ENCODE measurements around the gene RIC8B. TPM values are rescaled to one million over a fixed set of nuclear protein-coding genes. Genes with fewer than 3 reads are reported as not detected.

The RIC8B gene
- total and polyA plus RNA-seq, 5 donors, result 9.0 to 24.2 (median 20.4) TPM

GRCh38 chr12:106893451-106893850 is 119.0 kb downstream of the RIC8B start:
- Histone ChIP-seq H3K27me3 (ENCODE audit: control insufficient read depth, insufficient read depth) (no peaks in the 10 kb centered on the region), H3K27ac (ENCODE audit: low read length) (no peak overlapping the region), H3K9me3 (ENCODE audit: control insufficient read depth, low read length) (no peaks in the 10 kb centered on the region), H3K4me3 (ENCODE audit: low read length) (no peak overlapping the region), H3K4me1 (ENCODE audit: control insufficient read depth, insufficient read depth, low read length) (no peaks in the 10 kb centered on the region)
- DNase-seq (no peak), ATAC-seq (no peak)
- WGBS, result 76% methylated on average over 8 of the region's 8 CpGs
- intact Hi-C loops (cut with DNase I), result no loop called here

- 83% methylated on average over 1 of the region's 1 CpG for WGBS
- H3K4me1 ChIP-seq (ENCODE audit: control insufficient read depth, insufficient read depth, low read length), result no peaks in the 10 kb centered on the region
- H3K4me3 ChIP-seq (ENCODE audit: low read length), result no peak overlapping the region
- intact Hi-C loops (cut with DNase I), result no loop called here
- no peaks in the 10 kb centered on the region for H3K27me3 ChIP-seq (ENCODE audit: control insufficient read depth, insufficient read depth)
- H3K27ac ChIP-seq (ENCODE audit: low read length), result no peak overlapping the region
- no peaks in the 10 kb centered on the region for H3K9me3 ChIP-seq (ENCODE audit: control insufficient read depth, low read length)
- ATAC-seq (no peak), DNase-seq (no peak)
Measured at GRCh38 chr12:106894774-106895173, 120.3 kb downstream of the RIC8B start.

GRCh38 chr12:106896603-106897002 is 122.1 kb downstream of the RIC8B start:
- intact Hi-C loops (cut with DNase I), result no loop called here
- ATAC-seq (no peak), DNase-seq (no peak)
- Histone ChIP-seq H3K9me3 (ENCODE audit: control insufficient read depth, low read length) (no peaks in the 10 kb centered on the region), H3K4me1 (ENCODE audit: control insufficient read depth, insufficient read depth, low read length) (no peaks in the 10 kb centered on the region), H3K27ac (ENCODE audit: low read length) (no peak overlapping the region), H3K27me3 (ENCODE audit: control insufficient read depth, insufficient read depth) (no peaks in the 10 kb centered on the region), H3K4me3 (ENCODE audit: low read length) (no peak overlapping the region)

- WGBS, result 81% methylated on average over 6 of the region's 6 CpGs
- Histone ChIP-seq H3K4me1 (ENCODE audit: control insufficient read depth, insufficient read depth, low read length) (no peaks in the 10 kb centered on the region), H3K9me3 (ENCODE audit: control insufficient read depth, low read length) (no peaks in the 10 kb centered on the region), H3K27me3 (ENCODE audit: control insufficient read depth, insufficient read depth) (no peaks in the 10 kb centered on the region), H3K4me3 (ENCODE audit: low read length) (no peak overlapping the region), H3K27ac (ENCODE audit: low read length) (no peak overlapping the region)
- intact Hi-C loops (cut with DNase I), result no loop called here
- ATAC-seq, result no peak
- no peak for DNase-seq
Measured at GRCh38 chr12:106897082-106897481, 122.6 kb downstream of the RIC8B start.

- H3K9me3 ChIP-seq (ENCODE audit: control insufficient read depth, low read length), result no peaks in the 10 kb centered on the region
- 58% methylated on average over 13 of the region's 13 CpGs for WGBS
- H3K27ac ChIP-seq (ENCODE audit: low read length), result no peak overlapping the region
- H3K27me3 ChIP-seq (ENCODE audit: control insufficient read depth, insufficient read depth), result no peaks in the 10 kb centered on the region
- no peaks in the 10 kb centered on the region for H3K4me1 ChIP-seq (ENCODE audit: control insufficient read depth, insufficient read depth, low read length)
- no peak overlapping the region for H3K4me3 ChIP-seq (ENCODE audit: low read length)
- ATAC-seq, result no peak
- intact Hi-C loops (cut with DNase I), result no loop called here
- no peak for DNase-seq
Measured at GRCh38 chr12:106897981-106898901, 123.8 kb downstream of the RIC8B start.

- Histone ChIP-seq H3K4me3 (ENCODE audit: low read length) (no peak overlapping the region), H3K4me1 (ENCODE audit: control insufficient read depth, insufficient read depth, low read length) (no peaks in the 10 kb centered on the region), H3K27me3 (ENCODE audit: control insufficient read depth, insufficient read depth) (no peaks in the 10 kb centered on the region), H3K9me3 (ENCODE audit: control insufficient read depth, low read length) (no peaks in the 10 kb centered on the region), H3K27ac (ENCODE audit: low read length) (no peak overlapping the region)
- 86% methylated on average over 6 of the region's 6 CpGs for WGBS
- DNase-seq (no peak), ATAC-seq (no peak)
- intact Hi-C loops (cut with DNase I), result no loop called here
Measured at GRCh38 chr12:106900554-106900953, 126.1 kb downstream of the RIC8B start.

- H3K27me3 ChIP-seq (ENCODE audit: control insufficient read depth, insufficient read depth), result no peaks in the 10 kb centered on the region
- 92% methylated on average over 1 of the region's 1 CpG for WGBS
- intact Hi-C loops (cut with DNase I), result no loop called here
Measured at GRCh38 chr12:106901276-106901675, 126.8 kb downstream of the RIC8B start.

GRCh38 chr12:106902053-106902452 is 127.6 kb downstream of the RIC8B start:
- ATAC-seq, result no peak
- intact Hi-C loops (cut with DNase I), result no loop called here
- Histone ChIP-seq H3K9me3 (ENCODE audit: control insufficient read depth, low read length) (no peaks in the 10 kb centered on the region), H3K4me1 (ENCODE audit: control insufficient read depth, insufficient read depth, low read length) (no peaks in the 10 kb centered on the region), H3K4me3 (ENCODE audit: low read length) (no peak overlapping the region), H3K27ac (ENCODE audit: low read length) (no peak overlapping the region), H3K27me3 (ENCODE audit: control insufficient read depth, insufficient read depth) (no peaks in the 10 kb centered on the region)
- DNase-seq, result no peak
- 88% methylated on average over 11 of the region's 11 CpGs for WGBS

More at GRCh38 chr12:106901276-106901675, 126.8 kb downstream of the RIC8B start:
- Histone ChIP-seq H3K4me1 (ENCODE audit: control insufficient read depth, insufficient read depth, low read length) (no peaks in the 10 kb centered on the region), H3K9me3 (ENCODE audit: control insufficient read depth, low read length) (no peaks in the 10 kb centered on the region), H3K27ac (ENCODE audit: low read length) (no peak overlapping the region), H3K4me3 (ENCODE audit: low read length) (no peak overlapping the region)
- ATAC-seq (no peak), DNase-seq (no peak)

GRCh38 chr12:106903241-106903945 is 128.9 kb downstream of the RIC8B start:
- Histone ChIP-seq H3K4me1 (ENCODE audit: control insufficient read depth, insufficient read depth, low read length) (no peaks in the 10 kb centered on the region), H3K4me3 (ENCODE audit: low read length) (peak overlapping the region; percentile 69), H3K27me3 (ENCODE audit: control insufficient read depth, insufficient read depth) (no peaks in the 10 kb centered on the region), H3K9me3 (ENCODE audit: control insufficient read depth, low read length) (no peaks in the 10 kb centered on the region), H3K27ac (ENCODE audit: low read length) (no peak overlapping the region)
- 5% methylated on average over 28 of the region's 28 CpGs for WGBS
- DNase-seq (peak; percentile 80 to 91 (median 90)), ATAC-seq (peak; percentile 96 to 98)
- intact Hi-C loops (cut with DNase I), result no loop called here

GRCh38 chr12:106906715-106907114 is 132.2 kb downstream of the RIC8B start:
- WGBS, result 71% methylated on average over 2 of the region's 2 CpGs
- H3K4me3 ChIP-seq (ENCODE audit: low read length), result no peak overlapping the region

GRCh38 chr12:106907411-106907810 is 132.9 kb downstream of the RIC8B start:
- 64% methylated on average over 5 of the region's 5 CpGs for WGBS
- intact Hi-C loops (cut with DNase I), result no loop called here
- no peaks in the 10 kb centered on the region for H3K27me3 ChIP-seq (ENCODE audit: control insufficient read depth, insufficient read depth)
- no peak overlapping the region for H3K4me3 ChIP-seq (ENCODE audit: low read length)
- H3K27ac ChIP-seq (ENCODE audit: low read length), result no peak overlapping the region
- DNase-seq (no peak), ATAC-seq (no peak)
- no peaks in the 10 kb centered on the region for H3K4me1 ChIP-seq (ENCODE audit: control insufficient read depth, insufficient read depth, low read length)
- H3K9me3 ChIP-seq (ENCODE audit: control insufficient read depth, low read length), result no peaks in the 10 kb centered on the region

More at GRCh38 chr12:106906715-106907114, 132.2 kb downstream of the RIC8B start:
- H3K27ac ChIP-seq (ENCODE audit: low read length), result no peak overlapping the region
- ATAC-seq, result no peak
- no peaks in the 10 kb centered on the region for H3K27me3 ChIP-seq (ENCODE audit: control insufficient read depth, insufficient read depth)
- no peak for DNase-seq
- intact Hi-C loops (cut with DNase I), result no loop called here
- H3K4me1 ChIP-seq (ENCODE audit: control insufficient read depth, insufficient read depth, low read length), result no peaks in the 10 kb centered on the region
- H3K9me3 ChIP-seq (ENCODE audit: control insufficient read depth, low read length), result no peaks in the 10 kb centered on the region
